Breast epithelium (tissue), 4 donors: ENCODE results near the gene LST1. TPM values are rescaled to one million over a fixed set of nuclear protein-coding genes. Genes with fewer than 3 reads are reported as not detected.
A peak's percentile ranks its signal among the peaks of the same experiment; 100 is the strongest.

Experiments
- DNase-seq, 2 donors: peaks; one replicate each; pipeline ENCODE4 v3.0.0-alpha.2; 2019; ENCODE audit warnings: low spot score in 2 of 2
- H3K27ac ChIP-seq, 2 donors: fragments of 200-600 bp; sonication (generic) in 1 of 2; one replicate each; pipeline ENCODE4 v1.5.1; 2016 to 2019; ENCODE audit warnings: mild to moderate bottlenecking in 1 of 2
- H3K27me3 ChIP-seq, 2 donors: fragments of 200-600 bp; sonication (generic) in 1 of 2; one replicate each; pipeline versions ENCODE4 v1.5.1 to v1.6.0; 2017 to 2019; ENCODE audit warnings: control low read depth in 1 of 2, mild to moderate bottlenecking in 1 of 2
- H3K36me3 ChIP-seq: fragments of 200-600 bp; one replicate; pipeline ENCODE4 v1.5.1; 2019
- H3K4me1 ChIP-seq, 2 donors: fragments of 200-600 bp; sonication (generic); one replicate each; pipeline ENCODE4 v1.5.1; 2016 to 2019; ENCODE audit warnings: control low read depth in 1 of 2
- H3K4me3 ChIP-seq, 3 donors: fragments of 200-600 bp; sonication (generic); 1 replicate in 2 of 3; 2 replicates in 1 of 3; pipeline ENCODE4 v1.5.1; 2016 to 2019; ENCODE audit warnings: mild to moderate bottlenecking in 3 of 3, moderate library complexity in 2 of 3
- H3K9me3 ChIP-seq, 2 donors: fragments of 200-600 bp; sonication (generic) in 1 of 2; one replicate each; pipeline ENCODE4 v1.5.1; 2016 to 2019; ENCODE audit warnings: control low read depth in 1 of 2
- CTCF ChIP-seq, 3 donors: fragments of 450-650 bp; IDR thresholded peaks; one replicate each; pipeline ENCODE4 v1.5.1; 2016 to 2017; ENCODE audit warnings: antibody characterized with exemption in 3 of 3, mild to moderate bottlenecking in 3 of 3, moderate library complexity in 3 of 3
- POLR2A ChIP-seq: fragments of 450-650 bp; IDR thresholded peaks from one replicate; pipeline ENCODE4 v1.6.1; 2016; ENCODE audit warnings: antibody characterized with exemption, mild to moderate bottlenecking, moderate library complexity
- POLR2AphosphoS5 ChIP-seq, 3 donors: sonication (generic); formaldehyde crosslinking; IDR thresholded peaks; one replicate each; pipeline ENCODE4 v1.6.1; 2017; ENCODE audit warnings: antibody characterized with exemption in 3 of 3
- intact Hi-C: fragments of 100-400 bp; cut with DNase I; formaldehyde crosslinking; loops from one replicate; pipeline ENCODE4 v1.15.1; 2023; ENCODE audit warnings: low total_unique reads
- total RNA-seq, 3 donors: library from RNA; depleted of rRNA; stranded (reverse); fragments of >200 nt; gene quantifications; one replicate each; pipeline ENCODE4 v1.1.0, GENCODE V29; 2016

The LST1 gene
- total RNA-seq, 3 donors from 2014 or later, result 8.8 to 10.7 (median 9.8) TPM

- Histone ChIP-seq H3K4me1 (no peaks in the 10 kb centered on the region), H3K27me3 (no peaks in the 10 kb centered on the region), H3K36me3 (no peaks in the 10 kb centered on the region), H3K27ac (no peak overlapping the region), H3K4me3 (no peak overlapping the region), H3K9me3 (no peaks in the 10 kb centered on the region)
- TF ChIP-seq POLR2A, result no peak
- TF ChIP-seq POLR2AphosphoS5 (IDR thresholded peaks at IDR 0.05), result no peak
- TF ChIP-seq CTCF (IDR thresholded peaks at IDR 0.05), result no peak
- no peak for DNase-seq
- intact Hi-C loops, result no loop called here
Measured at GRCh38 chr6:31556307-31556706, 29.8 kb upstream of the LST1 start.

- H3K36me3 ChIP-seq, result no peaks in the 10 kb centered on the region
- no peaks in the 10 kb centered on the region for H3K27me3 ChIP-seq
- no peaks in the 10 kb centered on the region for H3K9me3 ChIP-seq
- H3K4me3 ChIP-seq, result no peak overlapping the region
- H3K4me1 ChIP-seq, result no peaks in the 10 kb centered on the region
- no peak for DNase-seq
- intact Hi-C loops, result no loop called here
- H3K27ac ChIP-seq, result peak overlapping the region in 1 of 2 donors; percentile 38
- TF ChIP-seq CTCF (IDR thresholded peaks at IDR 0.05) (no peak), POLR2A (no peak), POLR2AphosphoS5 (IDR thresholded peaks at IDR 0.05) (no peak)
Measured at GRCh38 chr6:31557443-31558317, 28.4 kb upstream of the LST1 start.

GRCh38 chr6:31558318-31558625 lies 27.8 kb upstream of the LST1 start:
- TF ChIP-seq POLR2A (no peak), CTCF (IDR thresholded peaks at IDR 0.05) (no peak), POLR2AphosphoS5 (IDR thresholded peaks at IDR 0.05) (no peak)
- no peaks in the 10 kb centered on the region for H3K36me3 ChIP-seq
- H3K4me1 ChIP-seq, result no peaks in the 10 kb centered on the region
- H3K9me3 ChIP-seq, result no peaks in the 10 kb centered on the region
- peak overlapping the region in 1 of 2 donors; percentile 38 for H3K27ac ChIP-seq
- H3K4me3 ChIP-seq, result no peak overlapping the region
- no peaks in the 10 kb centered on the region for H3K27me3 ChIP-seq
- no peak for DNase-seq
- intact Hi-C loops, result no loop called here

GRCh38 chr6:31558631-31559500 lies 27.2 kb upstream of the LST1 start:
- Histone ChIP-seq H3K27ac (peak overlapping the region in 1 of 2 donors; percentile 38), H3K4me1 (no peaks in the 10 kb centered on the region), H3K27me3 (no peaks in the 10 kb centered on the region), H3K36me3 (no peaks in the 10 kb centered on the region), H3K9me3 (no peaks in the 10 kb centered on the region), H3K4me3 (no peak overlapping the region)
- intact Hi-C loops, result no loop called here
- no peak for TF ChIP-seq POLR2A
- no peak for TF ChIP-seq POLR2AphosphoS5 (IDR thresholded peaks at IDR 0.05)
- TF ChIP-seq CTCF (IDR thresholded peaks at IDR 0.05), result no peak
- DNase-seq, result no peak

- Histone ChIP-seq H3K27ac (peak overlapping the region in 1 of 2 donors; percentile 38), H3K27me3 (no peaks in the 10 kb centered on the region), H3K9me3 (no peaks in the 10 kb centered on the region), H3K4me3 (no peak overlapping the region), H3K36me3 (no peaks in the 10 kb centered on the region), H3K4me1 (no peaks in the 10 kb centered on the region)
- TF ChIP-seq CTCF (IDR thresholded peaks at IDR 0.05), result no peak
- no peak for TF ChIP-seq POLR2A
- TF ChIP-seq POLR2AphosphoS5 (IDR thresholded peaks at IDR 0.05), result no peak
- intact Hi-C loops, result no loop called here
- DNase-seq, result no peak
Measured at GRCh38 chr6:31559606-31559957, 26.5 kb upstream of the LST1 start.
